ENCODE measurements around the gene VENTX. TPM values are rescaled to one million over a fixed set of nuclear protein-coding genes. Genes with fewer than 3 reads are reported as not detected.
"Not testable (repeated sequence)": the region's sequence is repeated elsewhere in the genome, so short reads cannot be mapped to it uniquely, and the experiment has no call there.

Gene VENTX
- total RNA-seq, 4 donors from 2014 or later, result 0.46 to 2.5 (median 2.0) TPM

GRCh38 chr10:133218891-133219290 lies 18.8 kb upstream of the VENTX start:
- peaks cover 0 to 4% (median 0%) of the 10 kb centered on the region in 4 donors for H3K4me1 ChIP-seq
- peaks cover 0 to 46% (median 6%) of the 10 kb centered on the region in 4 donors for H3K27me3 ChIP-seq
- 78% methylated on average over 12 of the region's 20 CpGs for WGBS
- no peak overlapping the region for H3K4me3 ChIP-seq
- DNase-seq (ENCODE audit: extremely low spot score), result no peak
- no peak for TF ChIP-seq POLR2A (IDR thresholded peaks at IDR 0.05; ENCODE audit: low read depth)
- no peak for TF ChIP-seq EP300 (IDR thresholded peaks at IDR 0.05)
- TF ChIP-seq POLR2AphosphoS5 (IDR thresholded peaks at IDR 0.05), result no peak
- no peak for TF ChIP-seq CTCF (IDR thresholded peaks at IDR 0.05)
- H3K27ac ChIP-seq (replicated peaks in 1 of 4), result no peak overlapping the region
- no peaks in the 10 kb centered on the region for H3K9me3 ChIP-seq
- intact Hi-C loops (cut with DNase I), result no loop called here
- no peaks in the 10 kb centered on the region for H3K36me3 ChIP-seq

DNA sequence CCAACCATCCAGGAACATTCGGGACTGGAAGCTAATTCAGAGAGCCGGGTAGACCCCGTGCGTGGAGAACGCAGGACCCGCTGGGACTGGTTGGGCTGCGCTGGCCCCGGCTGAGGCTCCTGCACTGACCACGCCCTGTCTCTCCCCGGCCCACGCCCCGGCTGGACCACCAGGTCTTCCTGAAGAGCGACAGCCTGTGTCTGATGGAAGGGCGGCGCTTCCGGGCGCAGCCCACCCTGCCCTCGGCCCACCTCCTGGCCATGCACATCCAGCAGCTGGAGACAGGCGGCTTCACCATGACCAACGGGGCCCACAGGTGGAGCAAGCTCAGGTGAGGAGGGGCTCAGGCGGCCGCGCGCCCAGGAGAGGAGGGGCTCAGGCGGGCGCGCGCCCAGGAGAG lies 17.9 kb upstream of the VENTX start:
- intact Hi-C loops (cut with DNase I), result no loop called here
- WGBS, result no CpG with 5 or more reads among the region's 28 CpGs
- Histone ChIP-seq H3K4me1 (peaks cover 0 to 4% (median 0%) of the 10 kb centered on the region in 4 donors), H3K4me3 (no peak overlapping the region), H3K9me3 (no peaks in the 10 kb centered on the region), H3K27ac (replicated peaks in 1 of 4) (no peak overlapping the region), H3K36me3 (no peaks in the 10 kb centered on the region), H3K27me3 (peaks cover 0 to 44% (median 6%) of the 10 kb centered on the region in 4 donors)
- no peak for DNase-seq (ENCODE audit: extremely low spot score)
- TF ChIP-seq EP300 (IDR thresholded peaks at IDR 0.05), result no peak
- no peak for TF ChIP-seq POLR2AphosphoS5 (IDR thresholded peaks at IDR 0.05)

DNA sequence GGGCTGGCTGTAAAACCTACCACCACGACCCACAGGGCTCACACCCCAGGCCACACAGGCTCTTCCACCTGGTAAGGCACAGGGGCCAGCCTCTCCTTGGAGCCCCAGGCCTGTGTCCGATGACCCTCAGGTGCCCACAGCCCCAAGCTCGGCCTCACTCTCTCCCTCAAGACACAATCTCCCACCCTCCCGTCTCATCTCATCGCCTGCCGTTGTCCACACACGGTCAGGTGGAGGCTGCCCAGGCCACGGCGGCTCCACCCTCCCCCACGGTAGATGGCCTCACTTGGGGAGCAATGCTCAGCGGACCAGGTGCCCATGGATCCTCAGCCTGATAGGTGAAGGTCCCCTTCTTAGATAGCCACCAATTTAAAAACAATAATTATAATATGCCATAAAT lies 16.3 kb upstream of the VENTX start:
- intact Hi-C loops (cut with DNase I), result no loop called here
- DNase-seq (ENCODE audit: extremely low spot score), result no peak
- H3K4me1 ChIP-seq, result peaks cover 0 to 4% (median 0%) of the 10 kb centered on the region in 4 donors
- H3K27ac ChIP-seq (replicated peaks in 1 of 4), result no peak overlapping the region
- no peaks in the 10 kb centered on the region for H3K9me3 ChIP-seq
- peaks cover 0 to 57% (median 6%) of the 10 kb centered on the region in 4 donors for H3K27me3 ChIP-seq
- WGBS, result 99% methylated on average over 10 of the region's 11 CpGs
- TF ChIP-seq CTCF (IDR thresholded peaks at IDR 0.05) (no peak), EP300 (IDR thresholded peaks at IDR 0.05) (no peak), POLR2A (IDR thresholded peaks at IDR 0.05; ENCODE audit: low read depth) (no peak), POLR2AphosphoS5 (IDR thresholded peaks at IDR 0.05) (no peak)
- no peak overlapping the region for H3K4me3 ChIP-seq
- no peaks in the 10 kb centered on the region for H3K36me3 ChIP-seq

GRCh38 chr10:133221756-133222155 lies 15.9 kb upstream of the VENTX start:
- WGBS, result 95% methylated on average over 21 of the region's 22 CpGs
- peaks cover 0 to 61% (median 6%) of the 10 kb centered on the region in 4 donors for H3K27me3 ChIP-seq
- H3K4me1 ChIP-seq; H3K9me3 ChIP-seq; H3K4me3 ChIP-seq; H3K36me3 ChIP-seq; DNase-seq (ENCODE audit: extremely low spot score); intact Hi-C loops (cut with DNase I); H3K27ac ChIP-seq (replicated peaks in 1 of 4): not testable (repeated sequence)

DNA sequence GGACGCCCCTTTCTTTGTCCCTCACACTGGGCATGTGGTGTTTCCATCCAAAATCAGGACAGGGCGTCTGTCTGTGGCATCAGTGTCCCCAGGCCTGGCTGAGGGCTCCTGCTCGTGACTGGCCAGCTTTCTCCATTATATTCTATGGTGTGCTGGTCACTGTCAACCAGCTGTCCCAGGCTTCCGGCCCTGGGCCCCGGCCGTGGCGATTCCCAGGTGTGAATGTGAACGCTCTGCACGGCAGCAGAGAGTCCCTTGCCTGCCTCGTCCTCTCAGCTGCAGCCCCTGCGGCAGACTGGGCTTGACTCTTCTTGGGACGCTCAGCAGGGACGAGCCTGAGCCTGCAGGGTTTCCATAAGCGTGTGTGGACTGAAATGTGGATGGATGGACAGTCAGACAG lies 13.6 kb upstream of the VENTX start:
- H3K36me3 ChIP-seq, result no peaks in the 10 kb centered on the region
- no peak for TF ChIP-seq EP300 (IDR thresholded peaks at IDR 0.05)
- no peak for TF ChIP-seq CTCF (IDR thresholded peaks at IDR 0.05)
- TF ChIP-seq POLR2A (IDR thresholded peaks at IDR 0.05; ENCODE audit: low read depth), result no peak
- TF ChIP-seq POLR2AphosphoS5 (IDR thresholded peaks at IDR 0.05), result no peak
- no peak for DNase-seq (ENCODE audit: extremely low spot score)
- no peak overlapping the region for H3K4me3 ChIP-seq
- intact Hi-C loops (cut with DNase I), result no loop called here
- WGBS, result 85% methylated on average over 12 of the region's 14 CpGs
- peaks cover 0 to 74% (median 5%) of the 10 kb centered on the region in 4 donors for H3K27me3 ChIP-seq
- no peak overlapping the region for H3K27ac ChIP-seq (replicated peaks in 1 of 4)
- H3K9me3 ChIP-seq, result no peaks in the 10 kb centered on the region
- peaks cover 0 to 4% (median 0%) of the 10 kb centered on the region in 4 donors for H3K4me1 ChIP-seq

GRCh38 chr10:133224756-133225372 lies 12.8 kb upstream of the VENTX start:
- Histone ChIP-seq H3K27ac (replicated peaks in 1 of 4) (no peak overlapping the region), H3K27me3 (peaks cover 0 to 74% (median 9%) of the 10 kb centered on the region in 4 donors), H3K4me3 (no peak overlapping the region), H3K36me3 (no peaks in the 10 kb centered on the region), H3K4me1 (peaks cover 0 to 7% (median 5%) of the 10 kb centered on the region in 4 donors), H3K9me3 (no peaks in the 10 kb centered on the region)
- no peak for TF ChIP-seq CTCF (IDR thresholded peaks at IDR 0.05)
- intact Hi-C loops (cut with DNase I), result no loop called here
- 65% methylated on average over 20 of the region's 25 CpGs for WGBS
- DNase-seq (ENCODE audit: extremely low spot score), result no peak
